Cardiac muscle cell (in vitro differentiated cells and primary cell): ENCODE measurements around the gene LIPA. TPM values are rescaled to one million over a fixed set of nuclear protein-coding genes. Genes with fewer than 3 reads are reported as not detected.

ENCODE experiments used
- DNase-seq, 2 donors: peaks; one replicate each; pipeline versions ENCODE4 v3.0.0 to v3.0.0-alpha.2; 2010 to 2017; ENCODE audit warnings: low read depth in 1 of 2, low spot score in 1 of 2
- H3K27ac ChIP-seq: fragments of 200-600 bp; sonication (generic); 2 replicates; pipeline ENCODE4 v1.5.1; 2016
- H3K27me3 ChIP-seq: fragments of 200-600 bp; sonication (generic); 2 replicates; pipeline ENCODE4 v1.6.0; 2016; ENCODE audit warnings: control low read depth
- H3K36me3 ChIP-seq: fragments of 200-600 bp; sonication (generic); 2 replicates; pipeline ENCODE4 v1.5.1; 2016; ENCODE audit warnings: control low read depth
- H3K4me1 ChIP-seq: fragments of 200-600 bp; sonication (generic); 2 replicates; pipeline ENCODE4 v1.8.1; 2017; ENCODE audit warnings: low read depth, mild to moderate bottlenecking, mixed run types
- H3K4me3 ChIP-seq: fragments of 200-600 bp; sonication (generic); 2 replicates; pipeline ENCODE4 v1.5.1; 2016; ENCODE audit warnings: mild to moderate bottlenecking
- H3K9me3 ChIP-seq: fragments of 200-600 bp; sonication (generic); 2 replicates; pipeline ENCODE4 v1.5.1; 2017; ENCODE audit warnings: low read depth, mild to moderate bottlenecking, control low read depth
- polyA plus RNA-seq: library from polyadenylated mRNA; unstranded; fragments of >200 nt; fragmentation: Nextera tagmentation; extraction: Ambion mirVana; gene quantifications from 2 replicates; pipeline ENCODE4 v1.2.1, GENCODE V29; 2016
- total RNA-seq: library from RNA; depleted of rRNA; stranded (reverse); fragments of >200 nt; gene quantifications from 2 replicates; pipeline ENCODE4 v1.2.3, GENCODE V29; 2016
- TF ChIP-seq, protein P1 (sequence below): IDR thresholded peaks from 2 replicates; pipeline ENCODE4 v1.5.1; 2012; ENCODE audit warnings: low read depth, mild to moderate bottlenecking, low read length

LIPA gene
- total and polyA plus RNA-seq, 2 experiments from 2014 or later = 6.8 to 12.3 TPM

GRCh38 chr10:89242345-89242684 lies 9.3 kb downstream of the LIPA start:
- Histone ChIP-seq H3K4me1 (no peaks in the 10 kb centered on the region), H3K36me3 (no peaks in the 10 kb centered on the region), H3K27ac (no peak overlapping the region), H3K9me3 (no peaks in the 10 kb centered on the region), H3K4me3 (no peak overlapping the region), H3K27me3 (peaks cover 9% of the 10 kb centered on the region)
- DNase-seq = no peak
- TF ChIP-seq, protein P1, sequence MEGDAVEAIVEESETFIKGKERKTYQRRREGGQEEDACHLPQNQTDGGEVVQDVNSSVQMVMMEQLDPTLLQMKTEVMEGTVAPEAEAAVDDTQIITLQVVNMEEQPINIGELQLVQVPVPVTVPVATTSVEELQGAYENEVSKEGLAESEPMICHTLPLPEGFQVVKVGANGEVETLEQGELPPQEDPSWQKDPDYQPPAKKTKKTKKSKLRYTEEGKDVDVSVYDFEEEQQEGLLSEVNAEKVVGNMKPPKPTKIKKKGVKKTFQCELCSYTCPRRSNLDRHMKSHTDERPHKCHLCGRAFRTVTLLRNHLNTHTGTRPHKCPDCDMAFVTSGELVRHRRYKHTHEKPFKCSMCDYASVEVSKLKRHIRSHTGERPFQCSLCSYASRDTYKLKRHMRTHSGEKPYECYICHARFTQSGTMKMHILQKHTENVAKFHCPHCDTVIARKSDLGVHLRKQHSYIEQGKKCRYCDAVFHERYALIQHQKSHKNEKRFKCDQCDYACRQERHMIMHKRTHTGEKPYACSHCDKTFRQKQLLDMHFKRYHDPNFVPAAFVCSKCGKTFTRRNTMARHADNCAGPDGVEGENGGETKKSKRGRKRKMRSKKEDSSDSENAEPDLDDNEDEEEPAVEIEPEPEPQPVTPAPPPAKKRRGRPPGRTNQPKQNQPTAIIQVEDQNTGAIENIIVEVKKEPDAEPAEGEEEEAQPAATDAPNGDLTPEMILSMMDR = no peak

- Histone ChIP-seq H3K27ac (no peak overlapping the region), H3K4me3 (no peak overlapping the region), H3K9me3 (no peaks in the 10 kb centered on the region), H3K27me3 (peaks cover 12% of the 10 kb centered on the region), H3K4me1 (no peaks in the 10 kb centered on the region), H3K36me3 (no peaks in the 10 kb centered on the region)
- peak in 1 of 2 donors; percentile 86 for DNase-seq
- TF ChIP-seq, protein P1 = no peak
These were observed 9.9 kb downstream of the LIPA start for GRCh38 chr10:89241486-89242344.

DNA sequence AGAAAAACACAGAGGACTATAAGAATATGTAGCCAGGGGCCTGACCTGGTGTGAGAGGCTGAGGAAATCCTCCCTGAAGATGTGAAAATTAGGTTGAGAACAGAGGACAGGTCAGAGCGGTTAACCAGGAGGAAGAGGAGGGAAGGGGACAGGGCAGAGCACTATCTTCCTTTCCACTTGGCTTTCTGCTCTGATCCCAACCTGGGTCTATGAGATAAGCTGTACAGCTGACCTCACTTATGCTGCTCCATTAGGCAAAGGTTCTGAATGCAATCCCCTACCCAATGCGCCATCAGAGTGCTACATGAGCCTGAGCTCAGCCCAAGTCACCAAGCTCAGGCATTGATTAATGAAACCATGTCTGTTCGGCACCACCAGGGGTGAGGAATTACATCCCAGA lies 10.5 kb downstream of the LIPA start:
- Histone ChIP-seq H3K36me3 (no peaks in the 10 kb centered on the region), H3K27ac (no peak overlapping the region), H3K4me1 (no peaks in the 10 kb centered on the region), H3K9me3 (no peaks in the 10 kb centered on the region), H3K27me3 (peaks cover 15% of the 10 kb centered on the region), H3K4me3 (no peak overlapping the region)
- DNase-seq = no peak
- TF ChIP-seq, protein P1 = no peak

GRCh38 chr10:89240519-89240918 lies 11.1 kb downstream of the LIPA start:
- Histone ChIP-seq H3K9me3 (no peaks in the 10 kb centered on the region), H3K4me3 (no peak overlapping the region), H3K36me3 (no peaks in the 10 kb centered on the region), H3K4me1 (no peaks in the 10 kb centered on the region), H3K27ac (no peak overlapping the region), H3K27me3 (peaks cover 15% of the 10 kb centered on the region)
- DNase-seq = no peak
- TF ChIP-seq, protein P1 = no peak

GRCh38 chr10:89238956-89239644 lies 12.5 kb downstream of the LIPA start:
- DNase-seq = peak in 1 of 2 donors; percentile 64
- TF ChIP-seq, protein P1 = no peak
- no peaks in the 10 kb centered on the region for H3K36me3 ChIP-seq

More at GRCh38 chr10:89238956-89239644, 12.5 kb downstream of the LIPA start:
- H3K27me3 ChIP-seq = peaks cover 15% of the 10 kb centered on the region
- H3K4me3 ChIP-seq = no peak overlapping the region
- no peaks in the 10 kb centered on the region for H3K9me3 ChIP-seq
- H3K4me1 ChIP-seq = no peaks in the 10 kb centered on the region
- no peak overlapping the region for H3K27ac ChIP-seq
